GM21528 (cell line): ENCODE results near the gene SKAP1.

Source experiments
- ATAC-seq: cut with Tn5 transposase; IDR thresholded peaks from one replicate; pipeline ENCODE4 v1.9.1; 2021; ENCODE audit warnings: mild to moderate bottlenecking, moderate library complexity; ENCODE audit not compliant: unreplicated experiment, low FRiP score

SKAP1 gene

GRCh38 chr17:48155889-48156611 lies 274.0 kb downstream of the SKAP1 start:
- ATAC-seq: no peak

DNA sequence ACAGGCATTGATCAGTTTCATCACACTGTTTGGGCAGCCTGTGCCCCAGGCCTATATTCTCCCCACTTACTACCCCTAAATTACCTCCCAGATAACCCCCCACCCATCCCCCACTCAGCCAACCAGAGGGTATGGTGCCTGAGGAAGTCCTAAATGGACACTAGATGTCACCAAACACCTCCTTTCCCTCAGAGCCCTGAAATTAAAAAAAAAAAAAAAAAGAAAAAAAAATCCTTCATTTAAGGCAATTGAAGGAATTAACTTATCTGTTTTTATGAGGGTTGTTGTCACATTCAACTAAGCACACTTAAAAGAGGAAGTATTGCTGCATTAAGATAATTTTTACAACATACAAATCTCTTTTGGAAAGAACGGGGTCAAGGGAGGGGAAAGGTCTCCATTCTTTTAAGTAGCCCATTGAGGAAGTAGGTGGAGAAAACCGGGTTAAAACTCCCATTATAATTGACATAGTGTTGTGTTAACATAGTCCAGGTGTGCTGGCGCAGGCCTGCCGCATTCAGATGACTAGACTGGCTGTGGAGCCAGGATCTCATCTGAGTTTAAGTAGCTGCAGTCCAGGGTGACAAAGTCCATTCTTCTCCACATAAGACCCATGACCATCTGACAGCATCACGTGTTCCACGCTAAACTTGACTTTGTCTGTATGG lies 276.2 kb downstream of the SKAP1 start:
- ATAC-seq: no peak

DNA sequence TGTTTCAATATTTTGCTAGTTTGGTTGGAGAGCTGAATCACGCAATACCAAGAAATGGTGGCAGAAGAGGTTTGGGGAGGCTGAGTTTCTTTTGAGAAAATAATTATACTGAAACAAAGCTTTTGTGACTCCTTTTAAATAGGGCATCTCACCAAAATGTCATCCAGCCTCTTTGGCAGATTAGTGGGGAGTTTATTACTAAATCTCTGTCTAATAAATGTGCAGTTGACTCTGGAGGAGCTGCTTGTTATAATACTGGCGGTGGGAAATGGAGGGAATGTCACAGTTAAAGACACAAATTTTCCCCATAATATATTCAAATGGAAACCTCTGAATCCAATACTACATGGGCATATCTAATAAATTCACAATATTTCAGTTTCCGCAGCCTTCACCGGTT lies 277.7 kb downstream of the SKAP1 start:
- no peak for ATAC-seq

DNA sequence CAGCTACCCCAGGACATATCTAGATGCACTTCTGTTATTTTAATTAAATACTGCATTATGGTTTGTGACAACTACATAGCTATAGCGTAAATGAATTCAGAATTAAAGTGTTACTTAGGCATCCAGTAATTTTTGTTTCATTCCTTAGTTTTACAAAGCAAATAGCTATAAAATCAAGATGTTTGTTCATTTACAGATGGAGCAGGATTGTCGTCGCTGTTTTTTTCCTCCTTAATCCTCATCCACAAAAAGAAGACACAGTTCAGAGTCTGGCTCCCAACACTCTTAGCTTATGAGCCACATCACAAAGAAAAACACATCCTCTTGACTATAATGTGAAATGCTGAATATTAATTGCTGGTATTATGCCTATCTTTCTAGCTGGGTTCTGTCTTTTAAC lies 278.8 kb downstream of the SKAP1 start:
- ATAC-seq: no peak

- ATAC-seq: no peak
Observed at GRCh38 chr17:48150597-48151001, 279.4 kb downstream of the SKAP1 start.

DNA sequence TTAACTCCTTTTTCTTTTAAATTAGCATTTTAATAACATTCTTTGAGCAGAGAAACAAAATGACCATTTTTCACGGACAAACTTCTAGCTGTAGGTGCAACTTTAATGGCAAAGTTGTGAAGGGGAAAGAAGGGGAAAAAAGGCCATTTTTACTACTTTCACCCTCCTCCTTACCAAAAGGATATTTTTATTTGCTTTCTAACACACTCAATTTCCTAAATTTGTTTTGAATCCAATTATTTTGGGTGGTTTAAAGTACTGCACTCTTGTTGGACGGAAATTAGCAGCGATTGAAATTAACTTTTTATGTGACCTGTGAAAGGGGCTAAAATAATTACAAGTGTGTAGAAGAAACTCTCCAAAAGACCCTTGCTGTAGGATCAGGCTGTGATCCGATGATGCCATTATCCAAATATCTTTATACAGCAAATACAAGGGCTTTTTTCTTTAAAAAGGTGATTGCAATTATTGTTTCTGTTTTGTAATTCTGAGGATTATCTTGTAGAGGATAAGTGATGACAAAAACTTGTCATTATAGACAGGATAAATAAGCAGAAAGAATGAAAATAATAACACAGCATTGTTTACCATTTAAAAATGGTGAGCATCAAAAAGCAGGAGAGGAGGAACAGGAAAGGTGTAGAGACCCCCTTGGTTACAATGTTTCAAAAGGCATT lies 280.1 kb downstream of the SKAP1 start:
- ATAC-seq: no peak

DNA sequence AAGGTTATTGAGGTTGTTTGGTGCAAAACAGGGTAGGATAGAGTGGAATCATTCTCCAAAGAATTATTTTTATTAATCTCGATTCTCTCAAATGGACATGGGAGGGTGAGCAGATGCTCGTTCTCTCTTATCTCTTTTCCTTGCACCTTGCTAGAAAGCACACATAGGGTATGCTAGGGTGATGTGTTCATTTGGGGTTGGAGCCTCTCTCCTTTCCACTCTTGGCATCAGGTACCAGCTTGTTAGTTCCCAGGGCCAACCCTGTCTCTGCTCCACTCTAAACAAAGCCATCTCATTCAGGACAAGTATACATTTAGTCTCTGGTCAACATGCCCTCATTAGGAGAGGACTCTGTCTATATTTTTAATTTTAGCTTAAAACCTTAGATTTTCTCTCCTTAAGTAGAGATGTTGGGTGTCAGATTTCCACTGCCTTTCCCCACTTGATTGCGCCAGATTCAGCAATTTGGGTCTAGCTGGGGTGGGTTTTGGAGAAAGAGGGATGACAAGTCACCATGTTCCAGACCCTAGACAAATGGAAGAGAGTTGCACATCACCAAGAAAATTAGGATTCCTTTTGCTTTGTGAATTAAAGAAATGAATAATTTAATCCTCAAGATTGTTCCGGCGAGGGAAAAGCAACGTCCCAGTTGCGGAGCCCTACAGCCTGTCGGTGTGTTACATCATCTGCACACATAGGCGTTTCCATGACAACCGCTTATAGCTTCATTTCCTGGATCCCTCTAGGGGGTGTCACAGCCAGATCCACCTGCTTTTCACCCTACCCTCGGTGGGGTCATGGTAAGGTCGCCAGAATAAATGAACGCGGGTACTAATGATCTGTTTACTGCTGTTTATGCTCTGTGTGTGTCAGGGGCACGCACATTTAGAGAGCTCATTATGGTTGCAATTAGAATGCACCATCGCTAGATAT lies 280.9 kb downstream of the SKAP1 start:
- ATAC-seq: no peak

DNA sequence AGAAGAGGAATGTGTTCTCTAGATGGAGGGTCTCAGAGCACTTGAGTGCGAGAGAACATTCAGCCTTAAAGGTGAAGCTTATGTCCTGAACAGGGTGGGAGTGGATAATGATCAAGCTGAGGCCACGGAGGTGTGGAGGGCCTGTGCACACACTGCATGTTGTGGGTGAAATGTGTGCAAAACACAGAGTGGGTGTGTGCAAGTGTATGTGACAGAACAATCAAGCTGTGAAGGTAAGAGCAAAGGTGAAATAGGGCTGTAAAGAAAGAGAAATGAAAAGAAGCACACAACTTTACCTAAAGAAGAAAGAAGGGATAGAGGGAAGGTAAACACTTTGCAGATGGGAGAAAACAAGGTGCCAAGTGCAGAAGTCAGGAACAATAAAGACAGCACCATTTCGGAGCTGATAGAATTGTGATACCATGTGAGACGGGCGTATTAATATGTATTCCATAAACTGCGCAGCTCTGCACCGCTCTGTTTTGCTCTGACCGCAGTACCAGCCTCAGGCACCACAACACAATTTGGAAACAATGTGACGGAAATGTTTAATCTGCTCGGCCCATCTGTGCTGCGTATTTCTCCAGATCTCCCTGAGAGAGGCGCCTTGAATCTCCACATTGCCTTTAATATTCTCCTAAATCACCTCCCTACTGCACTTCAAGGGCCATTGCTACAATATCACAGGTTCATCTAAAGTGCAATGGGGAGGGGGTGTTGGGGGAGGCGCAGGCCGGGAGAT lies 281.8 kb downstream of the SKAP1 start:
- ATAC-seq: no peak

DNA sequence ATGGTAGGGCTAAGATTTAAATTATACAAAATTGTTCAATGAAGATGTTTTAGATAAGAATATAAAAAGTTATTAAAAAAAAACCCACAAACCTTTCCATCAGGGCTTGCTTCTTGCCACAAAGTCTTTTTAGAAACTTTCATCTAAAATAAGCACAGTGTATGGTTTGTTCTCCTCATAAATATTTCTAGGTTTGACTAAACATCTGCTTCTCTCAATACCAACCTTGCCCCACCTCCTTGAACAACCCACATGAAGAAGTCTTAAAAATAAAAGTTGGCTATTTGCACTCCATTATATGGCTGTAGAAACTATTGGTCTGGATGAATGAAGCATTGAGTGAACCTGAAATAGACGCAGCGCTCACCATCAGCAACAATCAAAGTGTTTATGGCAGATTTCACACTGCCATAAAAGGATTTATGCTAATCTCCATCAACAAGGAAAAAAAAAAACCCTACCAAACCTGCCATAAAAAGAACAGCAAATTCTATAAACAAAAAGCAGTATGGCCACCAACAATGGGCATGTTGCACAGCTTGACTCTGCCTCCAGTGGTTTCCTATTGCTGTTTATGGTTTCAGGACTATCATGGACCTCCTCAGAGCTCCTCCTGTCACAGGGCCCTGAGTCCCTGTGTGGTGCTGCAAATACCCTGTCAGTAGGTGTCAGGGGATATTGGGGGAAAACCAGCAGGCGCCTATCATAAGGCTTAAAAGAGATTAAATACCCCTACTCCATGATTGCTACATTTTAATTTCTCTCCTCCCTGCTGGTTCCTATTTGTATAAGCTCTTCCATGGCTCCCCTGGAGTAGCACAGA lies 284.8 kb downstream of the SKAP1 start:
- ATAC-seq: no peak

DNA sequence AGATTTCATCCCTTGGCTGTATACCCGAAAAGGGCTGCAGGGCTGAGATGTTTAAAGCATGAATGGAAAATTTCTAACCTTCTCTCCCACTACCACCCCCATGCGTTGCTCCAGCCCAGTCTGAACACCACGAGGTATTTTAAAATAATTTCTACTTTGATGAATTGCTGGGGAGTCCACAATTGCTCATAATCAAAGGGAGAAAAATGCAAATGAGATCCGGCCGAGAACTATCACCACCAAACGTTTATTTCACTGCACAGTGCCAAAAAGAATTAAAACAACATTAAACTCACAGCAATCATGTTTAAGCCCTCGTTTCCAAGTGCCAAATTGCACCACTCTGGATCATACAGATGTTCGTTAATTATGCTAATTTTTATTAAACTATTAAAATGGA lies 285.8 kb downstream of the SKAP1 start:
- ATAC-seq: no peak

GRCh38 chr17:48143629-48144028 lies 286.4 kb downstream of the SKAP1 start:
- no peak for ATAC-seq

GRCh38 chr17:48139944-48140343 lies 290.1 kb downstream of the SKAP1 start:
- no peak for ATAC-seq

DNA sequence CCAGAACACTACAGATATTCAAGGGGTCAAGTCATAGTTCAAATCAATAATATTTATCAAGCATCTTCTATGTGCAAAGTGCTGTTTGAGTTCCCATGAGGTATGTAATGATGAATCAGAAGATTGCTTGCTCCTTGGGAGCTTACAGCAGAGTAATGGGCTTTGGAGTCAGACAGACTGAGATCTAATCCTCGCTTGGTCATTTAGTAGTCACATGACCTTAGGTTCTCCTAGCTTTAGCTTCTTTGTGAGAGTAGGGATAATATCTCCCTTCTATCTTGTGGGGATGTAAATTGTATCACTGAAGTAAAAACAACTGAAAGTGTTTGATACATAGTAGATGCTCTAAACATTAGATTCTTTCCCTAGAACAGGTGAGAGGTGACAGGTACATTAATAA lies 292.4 kb downstream of the SKAP1 start:
- no peak for ATAC-seq

- ATAC-seq: no peak
Observed at GRCh38 chr17:48134912-48135480, 295.0 kb downstream of the SKAP1 start.

DNA sequence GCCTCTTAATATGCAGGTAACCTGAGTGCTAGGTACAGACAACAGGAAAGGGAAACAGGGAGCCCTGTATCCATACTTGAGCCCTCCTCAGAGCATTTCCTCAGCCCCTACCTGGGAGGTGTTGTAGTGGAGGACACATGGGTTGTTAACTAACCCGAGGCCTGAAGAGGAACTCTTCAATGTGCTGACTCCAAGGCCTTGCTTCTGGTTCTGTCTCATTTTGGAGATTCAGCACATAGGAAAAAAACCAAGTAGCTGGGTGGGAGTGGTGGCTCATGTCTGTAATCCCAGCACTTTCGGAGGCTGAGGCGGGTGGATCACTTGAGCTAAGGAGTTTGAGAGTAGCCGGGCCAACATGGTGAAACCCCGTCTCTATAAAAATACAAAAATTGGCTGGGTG lies 297.6 kb downstream of the SKAP1 start:
- no peak for ATAC-seq

DNA sequence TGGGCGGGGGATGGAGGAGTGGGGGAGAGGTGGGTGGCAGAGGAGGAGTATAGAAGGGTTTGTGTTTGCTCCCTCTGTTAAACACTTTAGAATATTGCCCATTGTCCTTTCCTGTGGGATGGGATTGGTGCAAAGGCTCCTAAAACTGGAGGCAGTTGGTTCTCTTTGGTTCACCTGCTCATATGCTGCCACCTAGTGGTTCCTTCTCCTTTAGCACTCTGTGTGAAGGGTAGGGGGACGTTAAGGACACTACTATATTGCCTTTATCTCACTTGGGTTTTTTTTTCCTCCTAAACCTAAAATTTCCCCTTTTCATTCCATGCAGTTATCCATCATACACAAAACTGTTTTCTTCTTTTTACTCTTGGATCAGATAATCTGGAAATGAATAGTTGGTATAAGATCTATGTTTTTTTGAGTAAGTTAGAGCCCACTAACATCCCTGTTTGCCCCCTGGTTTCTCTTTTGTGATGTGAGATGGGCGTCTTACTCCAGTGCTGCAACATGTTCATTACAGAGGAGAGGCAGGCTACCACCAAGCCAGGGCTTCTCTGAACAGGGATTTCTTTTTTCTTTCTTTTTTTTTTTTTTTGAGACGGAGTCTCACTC lies 298.7 kb downstream of the SKAP1 start:
- ATAC-seq: no peak

DNA sequence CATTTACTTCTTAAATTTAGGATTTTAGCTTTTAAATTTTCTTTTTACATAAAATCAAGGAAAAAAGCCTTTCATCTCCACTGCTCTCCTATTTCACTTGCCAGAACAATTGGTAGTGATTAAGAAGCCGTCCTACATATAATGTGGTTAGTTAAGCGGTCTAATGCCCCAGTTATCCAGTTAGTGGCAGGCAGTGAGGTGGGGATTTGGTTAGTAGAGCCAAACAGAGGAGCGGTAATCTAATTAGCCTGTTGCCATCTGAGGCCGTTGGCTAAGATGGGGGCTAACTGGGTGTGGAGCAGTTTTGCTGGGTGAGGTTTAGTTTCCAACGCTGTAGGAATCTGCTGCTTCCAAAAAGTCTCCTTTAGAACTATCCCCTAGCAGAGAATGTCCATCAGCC lies 300.0 kb downstream of the SKAP1 start:
- no peak for ATAC-seq

- no peak for ATAC-seq
Observed at GRCh38 chr17:48128400-48128799, 301.6 kb downstream of the SKAP1 start.
